Neural cell (in vitro differentiated cells): ENCODE measurements around the gene ACTR1A. TPM values are rescaled to one million over a fixed set of nuclear protein-coding genes. Genes with fewer than 3 reads are reported as not detected.

Source experiments
- H2AFZ ChIP-seq: fragments of 200-600, 300-800 bp; sonication (generic), shearing (Covaris generic); 2 replicates; pipeline ENCODE4 v1.6.0; 2014; ENCODE audit warnings: low read depth, mild to moderate bottlenecking, antibody characterized with exemption, low read length, moderate library complexity
- H3F3A ChIP-seq: fragments of 200-600 bp; shearing (Covaris generic); 2 replicates; pipeline ENCODE4 v1.6.1; 2016; ENCODE audit warnings: mild to moderate bottlenecking, moderate library complexity, mixed read lengths, antibody characterized with exemption, low read length; ENCODE audit not compliant: insufficient read depth, poor library complexity, severe bottlenecking
- H3K27ac ChIP-seq: fragments of 200-600, 300-800 bp; sonication (generic), shearing (Covaris generic); 2 replicates; pipeline ENCODE4 v1.5.1; 2014; ENCODE audit warnings: mild to moderate bottlenecking, low read length, moderate library complexity
- H3K27me3 ChIP-seq: fragments of 300-800, 200-600 bp; sonication (generic), shearing (Covaris generic); 2 replicates; pipeline ENCODE4 v1.6.0; 2014; ENCODE audit warnings: mild to moderate bottlenecking, low read depth, low read length, moderate library complexity; ENCODE audit not compliant: insufficient read depth
- H3K36me3 ChIP-seq: fragments of 300-800, 200-600 bp; sonication (generic), shearing (Covaris generic); 2 replicates; pipeline ENCODE4 v1.5.1; 2014; ENCODE audit warnings: mild to moderate bottlenecking, antibody characterized with exemption, low read length, moderate library complexity; ENCODE audit not compliant: insufficient read depth
- H3K4me2 ChIP-seq: fragments of 300-800, 200-600 bp; sonication (generic), shearing (Covaris generic); 2 replicates; pipeline ENCODE4 v1.6.0; 2014; ENCODE audit warnings: mild to moderate bottlenecking, low read length
- H3K4me3 ChIP-seq: fragments of 300-800, 200-600 bp; sonication (generic), shearing (Covaris generic); 2 replicates; pipeline ENCODE4 v1.5.1; 2014; ENCODE audit warnings: mild to moderate bottlenecking, low read length, moderate library complexity
- H3K79me2 ChIP-seq: fragments of 200-600 bp; shearing (Covaris generic); replicated peaks from 2 replicates; pipeline ENCODE4 v1.6.0; 2014; ENCODE audit warnings: mild to moderate bottlenecking, low read length, moderate library complexity; ENCODE audit not compliant: insufficient read depth
- H3K9ac ChIP-seq: fragments of 300-800, 200-600 bp; sonication (generic), shearing (Covaris generic); 2 replicates; pipeline ENCODE4 v1.6.1; 2016; ENCODE audit warnings: mild to moderate bottlenecking, low read length, mixed read lengths
- H3K9me2 ChIP-seq: fragments of 200-600 bp; shearing (Covaris generic); 2 replicates; pipeline ENCODE4 v1.6.1; 2016; ENCODE audit warnings: mild to moderate bottlenecking, low read length, mixed read lengths; ENCODE audit not compliant: insufficient read depth
- H3K9me3 ChIP-seq: fragments of 200-600, 300-800 bp; sonication (generic), shearing (Covaris generic); 2 replicates; pipeline ENCODE4 v1.6.1; 2016; ENCODE audit warnings: mild to moderate bottlenecking, mixed run types, low read length, moderate library complexity, mixed read lengths
- H4K20me1 ChIP-seq: fragments of 200-600 bp; shearing (Covaris generic); 2 replicates; pipeline ENCODE4 v1.6.1; 2016; ENCODE audit warnings: mild to moderate bottlenecking, mixed run types; ENCODE audit not compliant: insufficient read depth
- EP300 ChIP-seq: fragments of 450-650 bp; conservative IDR thresholded peaks from 2 replicates; pipeline ENCODE4 v1.6.1; 2014; ENCODE audit warnings: antibody characterized with exemption, mild to moderate bottlenecking, moderate library complexity; ENCODE audit not compliant: poor library complexity, severe bottlenecking
- EZH2 ChIP-seq: fragments of 200-600, 300-800 bp; shearing (Covaris generic), sonication (generic); IDR thresholded peaks from 2 replicates; pipeline ENCODE4 v1.6.1; 2014; ENCODE audit warnings: antibody characterized with exemption, low read length, borderline replicate concordance, mild to moderate bottlenecking; ENCODE audit not compliant: insufficient read depth, poor library complexity, severe bottlenecking
- MXI1 ChIP-seq: fragments of 450-650 bp; conservative IDR thresholded peaks from 2 replicates; pipeline ENCODE4 v1.6.1; 2014; ENCODE audit warnings: antibody characterized with exemption, mild to moderate bottlenecking; ENCODE audit not compliant: poor library complexity, severe bottlenecking
- POLR2AphosphoS5 ChIP-seq: IDR thresholded peaks from 2 replicates; pipeline ENCODE4 v1.6.1; 2012
- RAD21 ChIP-seq: fragments of 450-650 bp; conservative IDR thresholded peaks from 2 replicates; pipeline ENCODE4 v1.6.1; 2014; ENCODE audit warnings: antibody characterized with exemption, mild to moderate bottlenecking, moderate library complexity
- SMC3 ChIP-seq: fragments of 450-650 bp; conservative IDR thresholded peaks from 2 replicates; pipeline ENCODE4 v1.6.1; 2014; ENCODE audit warnings: antibody characterized with exemption, mild to moderate bottlenecking, moderate library complexity; ENCODE audit not compliant: poor library complexity
- TAF1 ChIP-seq: IDR thresholded peaks from 2 replicates; pipeline ENCODE4 v1.6.1; 2012; ENCODE audit warnings: low read depth
- polyA plus RNA-seq: library from polyadenylated mRNA; depleted of rRNA; stranded (reverse); fragments of >200 nt; gene quantifications from 2 replicates; pipeline ENCODE4 v1.2.3, GENCODE V29; 2014
- TF ChIP-seq, protein P1 (sequence below): IDR thresholded peaks from 2 replicates; pipeline ENCODE4 v1.6.1; 2012; ENCODE audit warnings: borderline replicate concordance
- TF ChIP-seq, protein P2 (sequence below): fragments of 450-650 bp; IDR thresholded peaks from 2 replicates; pipeline ENCODE4 v1.5.1; 2014; ENCODE audit warnings: antibody characterized with exemption, mild to moderate bottlenecking, moderate library complexity; ENCODE audit not compliant: poor library complexity, severe bottlenecking

ACTR1A gene
- polyA plus RNA-seq, 1 donor from 2014 or later, result 316 TPM

DNA sequence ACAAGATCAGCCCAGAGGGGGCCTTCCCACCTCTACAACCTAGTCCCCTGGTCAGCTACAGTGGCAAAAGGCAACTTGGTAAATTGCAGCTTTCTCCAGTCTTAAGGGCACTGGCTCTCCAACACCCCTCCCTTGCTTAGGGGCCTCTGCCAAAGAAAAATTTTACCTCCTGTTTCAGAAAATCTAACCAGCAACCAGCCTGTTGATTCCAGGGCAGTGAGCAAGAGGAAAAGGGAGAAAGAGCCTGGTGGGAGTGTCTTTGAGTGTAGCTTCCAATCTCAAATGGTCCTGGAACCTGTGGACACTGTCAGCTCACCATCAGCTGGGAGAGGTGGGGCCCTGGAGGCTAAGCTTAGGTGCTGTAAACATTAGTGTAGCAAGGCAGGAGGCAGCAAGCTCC is 22.9 kb downstream of the ACTR1A start:
- Histone ChIP-seq H3K4me2 (no peak overlapping the region), H4K20me1 (no peaks in the 10 kb centered on the region), H2AFZ (no peak overlapping the region), H3F3A (no peaks in the 10 kb centered on the region), H3K27me3 (no peaks in the 10 kb centered on the region), H3K79me2 (no peaks in the 10 kb centered on the region), H3K36me3 (no peaks in the 10 kb centered on the region), H3K9ac (no peak overlapping the region), H3K4me3 (no peak overlapping the region), H3K27ac (no peak overlapping the region), H3K9me3 (no peaks in the 10 kb centered on the region), H3K9me2 (no peaks in the 10 kb centered on the region)
- TF ChIP-seq, protein P1, sequence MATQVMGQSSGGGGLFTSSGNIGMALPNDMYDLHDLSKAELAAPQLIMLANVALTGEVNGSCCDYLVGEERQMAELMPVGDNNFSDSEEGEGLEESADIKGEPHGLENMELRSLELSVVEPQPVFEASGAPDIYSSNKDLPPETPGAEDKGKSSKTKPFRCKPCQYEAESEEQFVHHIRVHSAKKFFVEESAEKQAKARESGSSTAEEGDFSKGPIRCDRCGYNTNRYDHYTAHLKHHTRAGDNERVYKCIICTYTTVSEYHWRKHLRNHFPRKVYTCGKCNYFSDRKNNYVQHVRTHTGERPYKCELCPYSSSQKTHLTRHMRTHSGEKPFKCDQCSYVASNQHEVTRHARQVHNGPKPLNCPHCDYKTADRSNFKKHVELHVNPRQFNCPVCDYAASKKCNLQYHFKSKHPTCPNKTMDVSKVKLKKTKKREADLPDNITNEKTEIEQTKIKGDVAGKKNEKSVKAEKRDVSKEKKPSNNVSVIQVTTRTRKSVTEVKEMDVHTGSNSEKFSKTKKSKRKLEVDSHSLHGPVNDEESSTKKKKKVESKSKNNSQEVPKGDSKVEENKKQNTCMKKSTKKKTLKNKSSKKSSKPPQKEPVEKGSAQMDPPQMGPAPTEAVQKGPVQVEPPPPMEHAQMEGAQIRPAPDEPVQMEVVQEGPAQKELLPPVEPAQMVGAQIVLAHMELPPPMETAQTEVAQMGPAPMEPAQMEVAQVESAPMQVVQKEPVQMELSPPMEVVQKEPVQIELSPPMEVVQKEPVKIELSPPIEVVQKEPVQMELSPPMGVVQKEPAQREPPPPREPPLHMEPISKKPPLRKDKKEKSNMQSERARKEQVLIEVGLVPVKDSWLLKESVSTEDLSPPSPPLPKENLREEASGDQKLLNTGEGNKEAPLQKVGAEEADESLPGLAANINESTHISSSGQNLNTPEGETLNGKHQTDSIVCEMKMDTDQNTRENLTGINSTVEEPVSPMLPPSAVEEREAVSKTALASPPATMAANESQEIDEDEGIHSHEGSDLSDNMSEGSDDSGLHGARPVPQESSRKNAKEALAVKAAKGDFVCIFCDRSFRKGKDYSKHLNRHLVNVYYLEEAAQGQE, result no peak
- TF ChIP-seq RAD21 (no peak), EP300 (no peak), EZH2 (no peak), POLR2AphosphoS5 (no peak), MXI1 (no peak), TAF1 (no peak), SMC3 (no peak)
- TF ChIP-seq, protein P2, sequence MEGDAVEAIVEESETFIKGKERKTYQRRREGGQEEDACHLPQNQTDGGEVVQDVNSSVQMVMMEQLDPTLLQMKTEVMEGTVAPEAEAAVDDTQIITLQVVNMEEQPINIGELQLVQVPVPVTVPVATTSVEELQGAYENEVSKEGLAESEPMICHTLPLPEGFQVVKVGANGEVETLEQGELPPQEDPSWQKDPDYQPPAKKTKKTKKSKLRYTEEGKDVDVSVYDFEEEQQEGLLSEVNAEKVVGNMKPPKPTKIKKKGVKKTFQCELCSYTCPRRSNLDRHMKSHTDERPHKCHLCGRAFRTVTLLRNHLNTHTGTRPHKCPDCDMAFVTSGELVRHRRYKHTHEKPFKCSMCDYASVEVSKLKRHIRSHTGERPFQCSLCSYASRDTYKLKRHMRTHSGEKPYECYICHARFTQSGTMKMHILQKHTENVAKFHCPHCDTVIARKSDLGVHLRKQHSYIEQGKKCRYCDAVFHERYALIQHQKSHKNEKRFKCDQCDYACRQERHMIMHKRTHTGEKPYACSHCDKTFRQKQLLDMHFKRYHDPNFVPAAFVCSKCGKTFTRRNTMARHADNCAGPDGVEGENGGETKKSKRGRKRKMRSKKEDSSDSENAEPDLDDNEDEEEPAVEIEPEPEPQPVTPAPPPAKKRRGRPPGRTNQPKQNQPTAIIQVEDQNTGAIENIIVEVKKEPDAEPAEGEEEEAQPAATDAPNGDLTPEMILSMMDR, result no peak

DNA sequence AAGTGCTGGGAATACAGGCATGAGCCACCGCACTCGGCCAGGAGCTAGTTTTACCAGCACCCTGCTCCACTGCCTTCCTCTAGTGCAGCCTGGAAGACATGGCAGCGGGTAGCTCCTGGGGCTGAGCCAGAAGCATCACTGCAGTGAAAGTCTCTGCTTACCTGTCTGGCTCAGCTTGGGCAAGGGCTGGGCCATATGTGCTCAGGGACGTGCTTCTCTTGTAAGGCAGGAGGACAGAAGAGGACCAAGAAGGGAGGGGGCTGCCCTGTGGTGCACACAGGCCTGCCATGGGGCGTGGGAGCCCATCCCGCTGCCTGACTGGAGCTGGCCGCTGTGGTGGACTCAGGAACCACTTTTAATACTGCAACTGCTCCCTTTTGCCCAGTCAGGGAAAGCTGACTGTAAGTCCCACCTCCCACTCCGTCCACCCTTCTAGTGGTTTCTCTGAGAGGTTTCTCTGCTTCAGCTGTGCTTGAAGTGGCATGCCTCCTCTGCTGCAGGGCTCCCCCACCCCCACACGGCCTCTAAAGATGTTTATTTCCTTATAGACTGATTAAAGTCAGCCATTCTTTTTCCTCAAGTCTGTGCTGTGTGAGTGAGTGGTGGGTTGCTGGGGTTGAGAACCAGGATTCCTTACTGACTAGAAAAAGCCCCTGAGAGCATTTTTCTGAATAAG is 25.9 kb downstream of the ACTR1A start:
- Histone ChIP-seq H3K27me3 (no peaks in the 10 kb centered on the region), H3F3A (no peaks in the 10 kb centered on the region), H4K20me1 (no peaks in the 10 kb centered on the region), H3K27ac (no peak overlapping the region), H3K9ac (no peak overlapping the region), H3K9me3 (no peaks in the 10 kb centered on the region), H3K36me3 (no peaks in the 10 kb centered on the region), H3K79me2 (no peaks in the 10 kb centered on the region), H2AFZ (no peak overlapping the region), H3K4me3 (no peak overlapping the region), H3K9me2 (no peaks in the 10 kb centered on the region), H3K4me2 (no peak overlapping the region)
- TF ChIP-seq SMC3, result no peak
- TF ChIP-seq, protein P2, result no peak
- no peak for TF ChIP-seq EZH2
- no peak for TF ChIP-seq EP300
- TF ChIP-seq TAF1, result no peak
- TF ChIP-seq, protein P1, result no peak
